Liver (tissue), 9 donors: Measurements from ENCODE around the gene PRKAB1. TPM values are rescaled to one million over a fixed set of nuclear protein-coding genes. Genes with fewer than 3 reads are reported as not detected.
A peak's percentile ranks its signal among the peaks of the same experiment; 100 is the strongest.

ENCODE experiments used
- DNase-seq: peaks from one replicate; pipeline ENCODE4 v3.0.0-alpha.2; 2017; ENCODE audit warnings: low spot score
- H3K27ac ChIP-seq, 2 donors: one replicate each; pipeline ENCODE4 v1.7.0; 2013; ENCODE audit warnings: inconsistent platforms in 2 of 2, low read length in 2 of 2, control low read depth in 1 of 2, low read depth in 1 of 2, mild to moderate bottlenecking in 1 of 2
- H3K27me3 ChIP-seq, 4 donors: one replicate each; pipeline versions ENCODE4 v1.6.1 to v1.7.0; 2013; ENCODE audit warnings: low read length in 3 of 4, inconsistent platforms in 1 of 4, mild to moderate bottlenecking in 1 of 4, moderate library complexity in 1 of 4; ENCODE audit not compliant: control insufficient read depth in 4 of 4, insufficient read depth in 4 of 4
- H3K36me3 ChIP-seq, 4 donors: one replicate each; pipeline versions ENCODE4 v1.6.1 to v1.7.0; 2013; ENCODE audit warnings: low read length in 3 of 4, mild to moderate bottlenecking in 3 of 4, low read depth in 1 of 4, moderate library complexity in 1 of 4; ENCODE audit not compliant: control insufficient read depth in 4 of 4, insufficient read depth in 3 of 4
- H3K4me1 ChIP-seq, 4 donors: one replicate each; pipeline versions ENCODE4 v1.6.1 to v1.7.0; 2013; ENCODE audit warnings: low read length in 3 of 4, mild to moderate bottlenecking in 3 of 4, moderate library complexity in 1 of 4; ENCODE audit not compliant: control insufficient read depth in 4 of 4, insufficient read depth in 4 of 4
- H3K4me3 ChIP-seq, 3 donors: one replicate each; pipeline versions ENCODE4 v1.6.1 to v1.7.0; 2013; ENCODE audit warnings: low read length in 3 of 3, control low read depth in 1 of 3, low read depth in 1 of 3, mild to moderate bottlenecking in 1 of 3
- H3K9ac ChIP-seq, 2 donors: one replicate each; pipeline ENCODE4 v1.7.0; 2013; ENCODE audit warnings: low read length in 2 of 2, mild to moderate bottlenecking in 2 of 2, moderate library complexity in 2 of 2, control low read depth in 1 of 2, low read depth in 1 of 2
- H3K9me3 ChIP-seq, 4 donors: one replicate each; pipeline versions ENCODE4 v1.6.1 to v1.7.0; 2013; ENCODE audit warnings: low read length in 3 of 4; ENCODE audit not compliant: control insufficient read depth in 4 of 4
- ATF3 ChIP-seq: IDR thresholded peaks from 2 replicates; pipeline ENCODE4 v1.6.1; 2016; ENCODE audit warnings: antibody characterized with exemption
- FOXA2 ChIP-seq: IDR thresholded peaks from 2 replicates; pipeline ENCODE4 v1.6.1; 2016; ENCODE audit warnings: antibody characterized with exemption
- HNF4A ChIP-seq, 2 donors: conservative IDR thresholded peaks; 2 replicates each; pipeline ENCODE4 v1.6.1; 2016; ENCODE audit warnings: antibody characterized with exemption in 2 of 2, mild to moderate bottlenecking in 2 of 2
- HNF4G ChIP-seq: IDR thresholded peaks from 2 replicates; pipeline ENCODE4 v1.6.1; 2016; ENCODE audit warnings: antibody characterized with exemption
- MAX ChIP-seq: IDR thresholded peaks from 2 replicates; pipeline ENCODE4 v1.6.1; 2016; ENCODE audit warnings: antibody characterized with exemption
- RAD21 ChIP-seq, 2 donors: IDR thresholded peaks; 2 replicates each; pipeline ENCODE4 v1.6.1; 2016; ENCODE audit warnings: antibody characterized with exemption in 2 of 2, mild to moderate bottlenecking in 2 of 2
- RXRA ChIP-seq, 2 donors: IDR thresholded peaks; 2 replicates each; pipeline ENCODE4 v1.6.1; 2017 to 2018; ENCODE audit warnings: antibody characterized with exemption in 2 of 2, mild to moderate bottlenecking in 1 of 2
- WGBS: extraction: QIAGEN DNeasy Blood & Tissue Kit; methylation state at CpG from one replicate; pipeline ENCODE4 v1.1.7; 2013; 5-methylcytosine and 5-hydroxymethylcytosine counted together
- polyA plus RNA-seq, 2 donors: library from polyadenylated mRNA; stranded (reverse) in 1 of 2; unstranded in 1 of 2; fragments of 200-250 nt in 1 of 2; fragments of >200 nt in 1 of 2; fragmentation: Nextera tagmentation in 1 of 2; extraction: Ambion mirVana in 1 of 2; gene quantifications; one replicate each; pipeline versions ENCODE4 v1.2.1 to v1.2.3, GENCODE V29; 2013 to 2015
- total RNA-seq, 2 donors: library from RNA; depleted of rRNA; stranded (reverse); fragments of >200 nt; gene quantifications; one replicate each; pipeline ENCODE4 v1.2.3, GENCODE V29; 2014
- TF ChIP-seq, protein P1 (sequence below): fragments of 150-350 bp; IDR thresholded peaks from 2 replicates; pipeline ENCODE4 v1.5.1; 2017; ENCODE audit warnings: improper control_type of control experiment, low read depth, low read length; ENCODE audit not compliant: missing input control
- TF ChIP-seq, protein P2 (sequence below): IDR thresholded peaks from 2 replicates; pipeline ENCODE4 v1.6.1; 2016; ENCODE audit warnings: antibody characterized with exemption, mild to moderate bottlenecking
- donor health status: healthy.
- donor health status: healthy.
- donor health status: healthy.
- donor health status: healthy.
- donor health status: healthy.

The PRKAB1 gene
- total and polyA plus RNA-seq, 4 donors = 10.5 to 29.9 (median 11.3) TPM

GRCh38 chr12:119694111-119694510 lies 26.2 kb downstream of the PRKAB1 start:
- no peak for DNase-seq
- Histone ChIP-seq H3K36me3 (no peaks in the 10 kb centered on the region), H3K4me3 (no peak overlapping the region), H3K27me3 (no peaks in the 10 kb centered on the region), H3K4me1 (peaks cover 0 to 3% (median 0%) of the 10 kb centered on the region in 4 donors), H3K9me3 (no peaks in the 10 kb centered on the region), H3K27ac (no peak overlapping the region), H3K9ac (no peak overlapping the region)
- no peak for TF ChIP-seq ATF3
- 92% methylated on average over 6 of the region's 6 CpGs for WGBS

DNA sequence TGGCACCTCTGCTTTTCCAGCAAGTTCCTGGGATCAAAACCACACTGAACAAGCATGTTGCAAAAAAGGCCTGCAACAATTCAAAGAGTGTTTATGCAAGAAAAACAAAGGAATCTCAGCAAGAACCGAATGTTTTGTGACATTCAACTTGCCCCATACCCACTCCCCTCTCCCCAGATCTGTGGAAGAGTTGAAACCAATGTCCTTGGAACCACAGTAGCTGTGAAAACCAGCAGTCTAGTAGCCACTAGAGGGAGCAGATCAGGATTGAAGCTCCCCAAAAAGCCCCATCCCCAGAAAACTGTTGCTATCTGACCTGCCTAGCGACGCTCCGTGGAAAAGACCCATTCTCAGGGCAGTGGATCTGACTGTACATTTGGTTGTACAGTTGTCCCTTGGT lies 27.1 kb downstream of the PRKAB1 start:
- Histone ChIP-seq H3K9ac (no peak overlapping the region), H3K27me3 (no peaks in the 10 kb centered on the region), H3K4me1 (peaks cover 0 to 3% (median 0%) of the 10 kb centered on the region in 4 donors), H3K9me3 (no peaks in the 10 kb centered on the region), H3K27ac (no peak overlapping the region), H3K36me3 (no peaks in the 10 kb centered on the region), H3K4me3 (no peak overlapping the region)
- 78% methylated on average over 4 of the region's 4 CpGs for WGBS
- TF ChIP-seq, protein P1, sequence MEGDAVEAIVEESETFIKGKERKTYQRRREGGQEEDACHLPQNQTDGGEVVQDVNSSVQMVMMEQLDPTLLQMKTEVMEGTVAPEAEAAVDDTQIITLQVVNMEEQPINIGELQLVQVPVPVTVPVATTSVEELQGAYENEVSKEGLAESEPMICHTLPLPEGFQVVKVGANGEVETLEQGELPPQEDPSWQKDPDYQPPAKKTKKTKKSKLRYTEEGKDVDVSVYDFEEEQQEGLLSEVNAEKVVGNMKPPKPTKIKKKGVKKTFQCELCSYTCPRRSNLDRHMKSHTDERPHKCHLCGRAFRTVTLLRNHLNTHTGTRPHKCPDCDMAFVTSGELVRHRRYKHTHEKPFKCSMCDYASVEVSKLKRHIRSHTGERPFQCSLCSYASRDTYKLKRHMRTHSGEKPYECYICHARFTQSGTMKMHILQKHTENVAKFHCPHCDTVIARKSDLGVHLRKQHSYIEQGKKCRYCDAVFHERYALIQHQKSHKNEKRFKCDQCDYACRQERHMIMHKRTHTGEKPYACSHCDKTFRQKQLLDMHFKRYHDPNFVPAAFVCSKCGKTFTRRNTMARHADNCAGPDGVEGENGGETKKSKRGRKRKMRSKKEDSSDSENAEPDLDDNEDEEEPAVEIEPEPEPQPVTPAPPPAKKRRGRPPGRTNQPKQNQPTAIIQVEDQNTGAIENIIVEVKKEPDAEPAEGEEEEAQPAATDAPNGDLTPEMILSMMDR = peak; percentile 44
- peak; percentile 59 to 81 for TF ChIP-seq RAD21 (IDR thresholded peaks at IDR 0.05)
- no peak for TF ChIP-seq FOXA2
- no peak for DNase-seq

GRCh38 chr12:119696943-119697342 lies 29.0 kb downstream of the PRKAB1 start:
- Histone ChIP-seq H3K9ac (no peak overlapping the region), H3K4me3 (no peak overlapping the region), H3K9me3 (no peaks in the 10 kb centered on the region), H3K4me1 (no peaks in the 10 kb centered on the region), H3K27me3 (no peaks in the 10 kb centered on the region), H3K27ac (no peak overlapping the region), H3K36me3 (no peaks in the 10 kb centered on the region)
- TF ChIP-seq MAX (no peak), HNF4G (no peak), RXRA (IDR thresholded peaks at IDR 0.05) (no peak), RAD21 (IDR thresholded peaks at IDR 0.05) (no peak), HNF4A (conservative IDR thresholded peaks at IDR 0.05) (no peak)
- TF ChIP-seq, protein P1 = no peak
- TF ChIP-seq, protein P2, sequence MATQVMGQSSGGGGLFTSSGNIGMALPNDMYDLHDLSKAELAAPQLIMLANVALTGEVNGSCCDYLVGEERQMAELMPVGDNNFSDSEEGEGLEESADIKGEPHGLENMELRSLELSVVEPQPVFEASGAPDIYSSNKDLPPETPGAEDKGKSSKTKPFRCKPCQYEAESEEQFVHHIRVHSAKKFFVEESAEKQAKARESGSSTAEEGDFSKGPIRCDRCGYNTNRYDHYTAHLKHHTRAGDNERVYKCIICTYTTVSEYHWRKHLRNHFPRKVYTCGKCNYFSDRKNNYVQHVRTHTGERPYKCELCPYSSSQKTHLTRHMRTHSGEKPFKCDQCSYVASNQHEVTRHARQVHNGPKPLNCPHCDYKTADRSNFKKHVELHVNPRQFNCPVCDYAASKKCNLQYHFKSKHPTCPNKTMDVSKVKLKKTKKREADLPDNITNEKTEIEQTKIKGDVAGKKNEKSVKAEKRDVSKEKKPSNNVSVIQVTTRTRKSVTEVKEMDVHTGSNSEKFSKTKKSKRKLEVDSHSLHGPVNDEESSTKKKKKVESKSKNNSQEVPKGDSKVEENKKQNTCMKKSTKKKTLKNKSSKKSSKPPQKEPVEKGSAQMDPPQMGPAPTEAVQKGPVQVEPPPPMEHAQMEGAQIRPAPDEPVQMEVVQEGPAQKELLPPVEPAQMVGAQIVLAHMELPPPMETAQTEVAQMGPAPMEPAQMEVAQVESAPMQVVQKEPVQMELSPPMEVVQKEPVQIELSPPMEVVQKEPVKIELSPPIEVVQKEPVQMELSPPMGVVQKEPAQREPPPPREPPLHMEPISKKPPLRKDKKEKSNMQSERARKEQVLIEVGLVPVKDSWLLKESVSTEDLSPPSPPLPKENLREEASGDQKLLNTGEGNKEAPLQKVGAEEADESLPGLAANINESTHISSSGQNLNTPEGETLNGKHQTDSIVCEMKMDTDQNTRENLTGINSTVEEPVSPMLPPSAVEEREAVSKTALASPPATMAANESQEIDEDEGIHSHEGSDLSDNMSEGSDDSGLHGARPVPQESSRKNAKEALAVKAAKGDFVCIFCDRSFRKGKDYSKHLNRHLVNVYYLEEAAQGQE = no peak
- no peak for DNase-seq
- 90% methylated on average over 5 of the region's 5 CpGs for WGBS
